T-helper 22 cell (primary cell): ENCODE measurements around the gene GCNT2.
"Not testable (repeated sequence)": the region's sequence is repeated elsewhere in the genome, so short reads cannot be mapped to it uniquely, and the experiment has no call there.

Experiments
- DNase-seq: peaks from one replicate; pipeline ENCODE4 v3.0.0-alpha.2; 2020; ENCODE audit warnings: low read depth

The GCNT2 gene

DNA sequence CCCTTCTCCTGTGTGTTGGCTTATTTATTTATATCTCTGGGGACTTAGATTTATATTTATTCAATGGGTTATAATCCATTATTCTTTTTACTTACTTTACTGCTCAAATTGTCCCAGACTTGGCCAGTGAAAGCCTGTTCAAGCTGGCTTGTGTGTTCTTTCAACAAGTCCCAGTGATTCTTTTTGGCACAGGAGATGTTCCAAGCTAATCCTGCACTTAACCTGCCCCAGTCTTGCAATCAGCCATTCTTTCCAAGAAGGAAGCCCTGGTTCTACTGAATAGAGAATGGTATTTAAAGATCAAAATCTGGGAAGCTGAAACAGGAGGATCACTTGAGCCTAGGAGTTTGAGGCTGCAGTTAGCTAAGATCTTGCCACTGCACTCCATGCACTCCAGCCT lies 26.7 kb downstream of the GCNT2 start:
- no peak for DNase-seq

- DNase-seq, result no peak
Observed at GRCh38 chr6:10550764-10551163, 29.6 kb downstream of the GCNT2 start.

DNA sequence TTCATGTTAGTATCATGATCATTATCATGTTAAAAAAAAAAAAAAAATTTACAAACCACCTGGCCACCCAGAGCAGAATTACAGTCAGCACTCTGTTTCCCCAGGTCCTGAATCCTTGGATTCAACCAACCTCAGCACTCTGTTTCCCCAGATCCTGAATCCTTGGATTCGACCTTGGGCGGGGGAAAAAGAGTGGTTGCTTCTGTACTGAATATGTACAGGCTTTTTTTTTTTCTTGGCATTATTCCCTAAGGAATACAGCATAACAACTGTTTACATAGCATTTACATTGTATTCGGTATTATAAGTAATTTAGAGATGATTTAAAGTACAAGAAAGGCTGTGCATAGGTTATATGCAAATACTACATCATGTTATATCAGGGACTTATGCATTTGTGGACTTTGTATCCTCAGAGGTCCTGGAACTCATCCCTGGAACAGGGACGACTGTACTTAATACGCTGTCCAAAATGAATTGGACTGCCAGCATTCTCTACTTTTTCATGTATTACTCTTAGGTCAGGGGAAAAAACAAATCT lies 31.2 kb downstream of the GCNT2 start:
- no peak for DNase-seq

DNA sequence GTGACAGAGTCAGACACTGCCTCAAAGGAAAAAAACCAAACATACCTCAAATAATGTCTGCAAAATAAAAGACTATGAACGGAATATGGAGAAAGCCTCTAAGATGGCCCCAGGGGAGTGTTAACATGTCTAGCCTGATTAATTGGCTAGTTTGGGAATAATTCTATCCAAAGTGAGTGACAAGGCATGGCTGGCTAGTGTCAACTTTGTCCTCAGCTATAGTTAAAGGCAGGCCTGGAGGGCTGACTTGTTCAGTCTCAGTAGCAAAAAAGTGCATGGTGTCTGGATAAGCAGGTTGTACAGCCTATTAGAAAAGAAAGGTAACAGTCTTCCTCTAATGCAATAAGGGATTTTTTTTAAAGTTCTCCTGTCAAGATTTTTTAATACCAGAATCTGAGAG lies 32.7 kb downstream of the GCNT2 start:
- no peak for DNase-seq

DNA sequence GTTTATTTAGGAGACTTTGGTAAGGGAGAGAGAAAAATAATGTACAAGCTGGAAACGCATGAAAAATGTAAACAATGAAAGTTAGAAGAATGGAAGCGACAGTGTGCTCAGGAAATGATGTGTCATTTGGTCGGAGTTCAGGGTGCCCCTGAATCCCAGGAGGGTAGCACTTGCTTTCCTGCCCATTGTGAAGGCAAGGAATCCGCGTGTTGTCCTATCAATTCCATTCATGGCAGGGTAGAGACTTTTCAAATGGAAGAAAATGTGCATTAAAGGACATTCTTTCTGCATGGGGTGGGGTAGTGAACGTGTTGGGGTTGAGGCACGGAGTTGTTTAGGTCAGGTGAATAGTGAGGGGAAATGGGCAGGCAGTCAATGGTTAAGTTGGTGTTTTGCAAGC lies 33.7 kb downstream of the GCNT2 start:
- no peak for DNase-seq

DNA sequence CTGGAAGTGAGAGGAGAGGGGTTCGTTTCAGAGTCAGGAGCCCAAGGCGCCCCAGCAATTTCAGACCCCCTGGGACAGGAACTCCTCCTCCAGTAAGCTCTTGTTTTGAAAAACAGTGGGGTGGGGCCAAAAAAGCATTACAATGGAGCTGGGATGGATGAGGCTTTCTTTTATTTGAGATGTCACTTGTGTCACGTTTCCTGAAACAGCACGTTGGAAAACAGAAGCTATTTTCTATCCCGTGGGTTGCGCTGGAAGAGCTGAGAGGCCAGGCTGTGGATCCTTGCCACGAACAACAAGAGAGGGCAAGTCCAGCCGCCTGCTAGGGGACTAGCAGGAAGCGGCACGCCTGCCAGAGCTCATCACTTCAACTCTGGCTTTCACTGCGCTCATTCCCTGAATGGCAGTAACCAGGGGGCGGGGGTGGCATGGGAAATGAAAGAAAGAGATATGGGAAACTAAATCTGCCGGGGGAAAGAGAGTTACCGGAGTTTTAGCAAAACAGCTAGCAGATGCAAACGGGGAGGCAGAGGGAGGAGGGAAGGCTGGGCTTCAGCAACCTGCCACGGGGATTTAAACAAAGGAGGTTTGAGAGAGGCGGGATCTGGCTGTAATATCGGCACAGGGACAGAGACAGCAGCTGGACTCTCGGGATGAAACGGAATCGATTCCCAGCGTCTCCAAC lies 34.6 kb downstream of the GCNT2 start:
- DNase-seq, result no peak

DNA sequence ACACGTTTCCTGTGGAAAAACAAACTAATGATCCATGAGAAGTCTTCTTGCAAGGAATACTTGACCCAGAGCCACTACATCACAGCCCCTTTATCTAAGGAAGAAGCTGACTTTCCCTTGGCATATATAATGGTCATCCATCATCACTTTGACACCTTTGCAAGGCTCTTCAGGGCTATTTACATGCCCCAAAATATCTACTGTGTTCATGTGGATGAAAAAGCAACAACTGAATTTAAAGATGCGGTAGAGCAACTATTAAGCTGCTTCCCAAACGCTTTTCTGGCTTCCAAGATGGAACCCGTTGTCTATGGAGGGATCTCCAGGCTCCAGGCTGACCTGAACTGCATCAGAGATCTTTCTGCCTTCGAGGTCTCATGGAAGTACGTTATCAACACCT lies 35.4 kb downstream of the GCNT2 start:
- DNase-seq, result no peak

- no peak for DNase-seq
Observed at GRCh38 chr6:10556992-10557391, 35.8 kb downstream of the GCNT2 start.

DNA sequence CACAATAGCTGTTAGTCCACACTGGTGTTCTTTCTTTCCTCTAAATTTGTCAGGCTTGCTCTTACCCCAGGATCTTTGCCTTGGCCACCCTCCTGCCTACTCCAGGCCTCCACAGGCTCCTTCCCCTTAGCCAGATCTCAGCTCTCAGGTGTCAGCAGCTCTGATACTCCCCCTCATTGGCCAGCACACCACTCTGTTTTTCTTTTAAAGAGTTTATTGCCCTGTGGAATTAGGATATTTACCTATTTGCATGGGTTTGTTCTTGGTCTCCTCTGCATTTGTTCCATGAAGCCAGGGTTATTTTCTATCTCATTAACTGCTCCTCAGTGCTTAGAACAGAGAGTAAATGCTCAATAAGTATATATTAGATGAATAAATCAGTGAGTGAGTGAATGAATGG lies 36.8 kb downstream of the GCNT2 start:
- no peak for DNase-seq

DNA sequence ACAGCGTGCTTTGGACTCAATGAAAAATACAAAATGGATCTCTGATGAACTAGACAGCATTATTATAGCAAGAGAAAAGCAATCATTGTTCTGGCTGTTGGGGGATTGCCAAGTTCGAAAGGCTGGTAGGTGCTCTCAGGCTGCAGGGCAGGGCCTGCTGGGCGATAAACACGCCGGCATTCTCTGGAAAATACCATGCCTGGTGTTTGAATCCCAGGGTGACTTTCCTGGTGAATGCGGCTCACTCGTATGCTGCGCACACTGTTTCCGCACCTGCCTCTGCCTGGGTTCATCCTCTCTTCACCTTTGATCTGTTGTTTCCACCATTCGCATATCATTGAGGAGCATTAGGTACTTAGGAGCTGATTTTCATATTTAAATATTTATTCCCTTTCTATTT lies 37.4 kb downstream of the GCNT2 start:
- DNase-seq, result no peak

GRCh38 chr6:10559522-10560152 lies 38.5 kb downstream of the GCNT2 start:
- no peak for DNase-seq

DNA sequence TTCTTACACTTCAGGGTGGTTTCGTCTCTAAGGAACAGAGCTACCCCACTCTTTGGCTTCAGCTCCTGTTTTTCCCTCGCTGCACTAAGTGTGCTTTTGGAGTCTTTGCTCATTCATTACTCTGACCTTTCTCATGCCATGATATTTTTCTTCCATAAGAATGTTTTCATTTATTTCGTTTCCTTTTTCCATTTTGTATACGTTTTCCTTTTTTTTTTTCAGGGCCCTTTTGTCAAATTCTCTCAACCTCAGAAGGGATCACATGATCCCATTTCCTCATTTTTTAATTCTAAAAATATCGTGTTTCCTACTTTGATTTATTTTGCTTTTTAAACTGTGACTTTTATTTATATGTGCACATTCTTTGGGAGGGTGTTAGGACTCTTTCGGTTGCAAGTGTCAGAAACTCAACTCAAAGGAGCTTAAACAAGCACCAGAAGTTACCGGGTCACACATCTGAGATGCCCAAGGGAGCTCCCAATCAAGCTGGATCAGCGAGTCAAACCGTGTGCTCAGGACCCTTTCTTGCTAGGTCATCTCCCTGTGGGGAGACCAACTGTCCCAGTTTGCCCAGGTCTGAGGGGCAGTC lies 40.6 kb downstream of the GCNT2 start:
- DNase-seq, result no peak

GRCh38 chr6:10564975-10565673 lies 44.0 kb downstream of the GCNT2 start:
- no peak for DNase-seq

DNA sequence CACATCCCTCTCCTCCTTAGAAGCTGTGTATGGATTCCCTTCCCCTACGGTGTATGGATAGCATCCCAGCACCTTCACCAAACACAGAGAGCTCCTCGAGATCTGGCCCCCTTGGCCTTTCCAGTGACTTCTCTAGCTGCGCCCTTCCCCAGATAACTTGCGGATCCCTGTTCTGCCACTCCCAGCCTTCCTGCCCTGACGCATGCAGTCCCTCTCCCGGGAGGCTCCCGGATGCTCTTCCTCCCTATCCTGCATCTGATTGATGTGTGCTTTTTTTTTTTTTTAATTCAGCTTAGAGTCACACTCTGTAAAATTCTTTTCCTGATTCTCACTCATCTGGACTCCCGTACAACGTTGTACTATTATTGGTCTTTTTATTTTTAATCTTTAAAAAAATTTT lies 44.8 kb downstream of the GCNT2 start:
- no peak for DNase-seq

DNA sequence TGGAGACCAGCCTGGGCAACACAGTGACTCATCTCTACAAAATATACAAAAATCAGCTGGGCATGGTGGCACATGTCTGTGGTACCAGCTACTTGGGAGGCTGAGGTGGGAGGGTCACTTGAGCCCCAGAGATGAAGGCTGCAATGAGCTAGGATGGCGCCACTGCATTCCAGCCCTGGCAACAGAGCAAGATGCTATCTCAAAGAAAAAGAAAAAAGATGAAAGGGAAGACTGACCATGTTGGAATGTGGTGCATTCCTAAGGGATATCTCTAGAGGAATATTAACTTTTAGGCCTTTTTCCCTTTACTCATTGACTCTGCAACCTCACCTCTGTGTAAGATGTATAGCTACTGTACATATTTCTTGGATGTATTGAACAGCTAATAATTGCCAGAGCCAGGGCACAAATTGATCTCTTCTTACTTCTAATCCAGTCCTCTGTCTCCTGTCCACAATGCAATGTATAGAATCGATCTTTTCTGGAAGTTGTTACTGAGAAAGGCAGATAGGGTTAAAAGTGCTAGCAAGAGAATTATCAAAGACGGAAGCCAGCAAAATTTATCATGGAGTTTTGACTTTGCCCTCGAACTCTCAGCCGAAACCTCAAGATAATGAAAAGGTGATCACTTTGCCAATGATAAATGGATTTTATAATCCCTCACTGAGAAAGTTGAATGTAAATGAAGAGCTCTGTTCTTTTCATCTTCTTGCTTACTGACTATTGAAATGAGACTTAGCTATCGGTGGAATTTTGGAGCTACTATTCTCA lies 46.3 kb downstream of the GCNT2 start:
- no peak for DNase-seq

- DNase-seq, result no peak
Observed at GRCh38 chr6:10569392-10570127, 48.4 kb downstream of the GCNT2 start.

DNA sequence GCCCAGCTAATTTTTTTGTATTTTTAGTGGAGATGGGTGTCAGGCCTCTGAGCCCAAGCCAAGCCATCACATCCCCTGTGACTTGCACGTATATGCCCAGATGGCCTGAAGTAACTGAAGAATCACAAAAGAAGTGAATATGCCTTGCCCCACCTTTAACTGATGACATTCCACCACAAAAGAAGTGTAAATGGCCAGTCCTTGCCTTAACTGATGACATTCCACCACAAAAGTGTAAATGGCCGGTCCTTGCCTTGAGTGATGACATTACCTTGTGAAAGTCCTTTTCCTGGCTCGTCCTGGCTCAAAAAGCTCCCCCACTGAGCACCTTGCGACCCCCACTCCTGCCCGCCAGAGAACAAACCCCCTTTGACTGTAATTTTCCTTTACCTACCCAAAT lies 54.4 kb downstream of the GCNT2 start:
- DNase-seq, result not testable (repeated sequence)

DNA sequence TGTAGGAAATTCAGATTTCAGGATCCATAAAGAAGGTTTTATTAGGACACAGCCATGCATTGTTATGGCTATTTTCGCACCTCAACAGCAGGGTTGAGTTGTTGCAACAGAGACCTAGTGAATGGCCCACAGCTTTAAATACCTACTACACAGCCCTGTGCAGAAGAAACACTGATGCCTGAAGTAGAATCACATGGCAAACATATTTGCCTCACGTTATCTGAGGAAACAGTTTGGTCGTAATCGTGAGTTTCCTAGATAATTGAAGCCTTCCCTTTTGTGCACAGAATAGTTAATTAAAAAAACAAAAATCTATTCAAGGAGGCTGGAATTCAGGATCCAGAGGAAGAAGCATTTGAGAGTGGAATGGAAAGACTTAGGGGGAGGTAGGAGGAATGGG lies 55.1 kb downstream of the GCNT2 start:
- no peak for DNase-seq

- DNase-seq, result no peak
Observed at GRCh38 chr6:10577112-10577511, 56.0 kb downstream of the GCNT2 start.

- DNase-seq, result no peak
Observed at GRCh38 chr6:10578723-10579122, 57.6 kb downstream of the GCNT2 start.

- DNase-seq, result no peak
Observed at GRCh38 chr6:10579803-10580202, 58.7 kb downstream of the GCNT2 start.
